Hepatocyte (in vitro differentiated cells): ENCODE measurements around the gene TNFRSF4.

Experiments
- EZH2 ChIP-seq: fragments of 200-600 bp; sonication (generic); IDR thresholded peaks from 2 replicates; pipeline ENCODE4 v1.6.1; 2016; ENCODE audit warnings: antibody characterized with exemption, mild to moderate bottlenecking, borderline replicate concordance
- TF ChIP-seq, protein P1 (sequence below): fragments of 200-600 bp; sonication (generic); IDR thresholded peaks from 2 replicates; pipeline ENCODE4 v1.5.1; 2016; ENCODE audit warnings: antibody characterized with exemption, mild to moderate bottlenecking; ENCODE audit not compliant: poor library complexity

DNA sequence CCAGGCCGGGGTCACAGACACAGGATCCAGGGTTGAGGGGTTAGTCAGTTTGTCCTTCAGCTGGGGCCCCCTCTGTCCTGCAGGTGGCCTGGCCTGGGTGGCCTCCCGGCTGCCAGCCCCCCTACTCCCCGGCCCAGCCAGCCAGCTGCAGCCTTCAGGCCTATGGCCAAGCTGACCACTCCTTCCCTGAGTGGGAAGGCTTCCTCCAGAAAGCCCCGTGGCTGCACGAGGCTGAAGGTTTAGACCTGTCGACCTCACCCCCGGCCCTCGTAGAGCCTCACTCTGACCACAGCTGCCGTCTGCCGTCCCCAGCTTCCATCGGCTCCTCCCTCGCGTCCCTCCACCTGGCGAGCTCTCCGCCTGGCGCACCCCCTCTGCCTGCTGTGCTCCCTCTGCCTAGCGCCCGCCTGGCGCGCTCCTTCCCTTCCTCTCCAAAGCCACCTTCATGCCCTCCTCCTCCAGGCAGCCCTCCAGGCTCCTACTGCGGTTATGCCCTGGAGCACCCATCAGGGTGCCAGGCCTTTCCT lies 30.7 kb downstream of the TNFRSF4 start:
- TF ChIP-seq, protein P1, sequence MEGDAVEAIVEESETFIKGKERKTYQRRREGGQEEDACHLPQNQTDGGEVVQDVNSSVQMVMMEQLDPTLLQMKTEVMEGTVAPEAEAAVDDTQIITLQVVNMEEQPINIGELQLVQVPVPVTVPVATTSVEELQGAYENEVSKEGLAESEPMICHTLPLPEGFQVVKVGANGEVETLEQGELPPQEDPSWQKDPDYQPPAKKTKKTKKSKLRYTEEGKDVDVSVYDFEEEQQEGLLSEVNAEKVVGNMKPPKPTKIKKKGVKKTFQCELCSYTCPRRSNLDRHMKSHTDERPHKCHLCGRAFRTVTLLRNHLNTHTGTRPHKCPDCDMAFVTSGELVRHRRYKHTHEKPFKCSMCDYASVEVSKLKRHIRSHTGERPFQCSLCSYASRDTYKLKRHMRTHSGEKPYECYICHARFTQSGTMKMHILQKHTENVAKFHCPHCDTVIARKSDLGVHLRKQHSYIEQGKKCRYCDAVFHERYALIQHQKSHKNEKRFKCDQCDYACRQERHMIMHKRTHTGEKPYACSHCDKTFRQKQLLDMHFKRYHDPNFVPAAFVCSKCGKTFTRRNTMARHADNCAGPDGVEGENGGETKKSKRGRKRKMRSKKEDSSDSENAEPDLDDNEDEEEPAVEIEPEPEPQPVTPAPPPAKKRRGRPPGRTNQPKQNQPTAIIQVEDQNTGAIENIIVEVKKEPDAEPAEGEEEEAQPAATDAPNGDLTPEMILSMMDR: no peak
- no peak for TF ChIP-seq EZH2
